GM18951 (cell line): Measurements from ENCODE around the gene TICRR.

Experiments
- POLR2A ChIP-seq: IDR thresholded peaks from 4 replicates; pipeline ENCODE4 v1.6.1; 2011; ENCODE audit warnings: mild to moderate bottlenecking; ENCODE audit not compliant: insufficient read length, insufficient read depth; ENCODE audit errors: extremely low read depth
- in situ Hi-C: fragments of 300-500 bp; cut with MboI; formaldehyde crosslinking; loops from one replicate; pipeline ENCODE4 v1.12.0; 2022; ENCODE audit warnings: low sequenced_read_pairs, mixed read lengths, inconsistent platforms; ENCODE audit not compliant: unreplicated experiment

Gene TICRR

DNA sequence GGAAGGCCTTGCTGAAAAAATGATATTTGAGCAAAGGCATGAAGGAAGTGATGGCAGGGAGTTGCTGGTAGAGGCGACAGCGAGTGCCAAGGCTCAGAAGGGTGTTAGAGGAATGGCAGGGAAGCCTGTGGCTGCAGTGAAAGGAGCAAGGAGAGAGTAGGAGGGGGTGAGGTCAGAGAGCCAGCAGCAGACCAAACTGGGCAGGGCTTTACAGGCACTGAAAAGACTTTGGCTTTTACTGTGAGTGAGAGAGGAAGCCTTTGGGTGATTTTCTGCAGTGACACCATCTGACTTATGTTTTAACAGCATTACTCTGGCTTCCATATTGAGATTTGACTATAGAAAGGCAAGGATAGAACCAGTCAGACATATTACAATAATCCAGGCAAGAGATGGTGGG, 11.4 kb downstream of the TICRR start:
- TF ChIP-seq POLR2A, result no peak
- in situ Hi-C loops, result no loop called here

DNA sequence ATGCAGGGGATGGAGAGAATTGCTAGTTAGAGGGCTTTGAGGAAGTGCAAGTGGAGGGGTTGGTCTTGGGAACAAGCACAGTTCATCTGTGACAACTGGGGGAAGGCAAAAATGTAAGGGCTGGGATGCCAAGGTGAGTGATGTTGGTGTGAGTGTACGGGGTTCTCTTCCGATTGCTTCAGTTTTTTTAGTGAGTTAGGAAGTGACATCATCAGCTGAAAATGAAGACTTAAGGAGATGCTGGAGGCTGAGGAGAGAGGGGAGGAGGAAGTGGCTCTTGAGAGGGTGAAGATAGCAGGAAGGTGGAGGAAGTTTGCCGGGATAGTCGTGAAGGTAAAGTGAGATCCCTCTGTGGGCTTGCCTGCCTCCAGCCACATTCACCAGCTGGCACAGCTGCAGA, 12.7 kb downstream of the TICRR start:
- TF ChIP-seq POLR2A, result no peak
- in situ Hi-C loops, result no loop called here

DNA sequence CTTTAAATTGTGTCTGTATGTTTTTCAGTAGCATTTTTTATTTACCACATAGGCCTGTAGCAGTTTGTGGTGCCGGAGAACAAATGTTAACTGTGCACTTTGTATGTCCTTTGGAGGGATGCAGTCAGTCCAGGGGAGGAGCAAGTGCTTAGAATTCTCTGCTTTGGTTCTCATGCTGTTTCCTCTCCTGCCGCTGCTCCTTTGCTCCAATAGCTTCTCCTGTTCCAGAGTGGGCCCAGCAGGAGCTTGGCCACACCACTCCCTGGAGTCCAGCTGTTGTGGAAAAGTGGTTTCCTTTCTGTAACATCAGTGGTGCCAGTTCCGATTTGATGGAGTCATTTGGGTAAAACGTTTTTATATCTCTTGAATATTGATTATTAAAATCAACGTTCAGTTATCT, 16.6 kb downstream of the TICRR start:
- TF ChIP-seq POLR2A, result no peak
- in situ Hi-C loops, result no loop called here

DNA sequence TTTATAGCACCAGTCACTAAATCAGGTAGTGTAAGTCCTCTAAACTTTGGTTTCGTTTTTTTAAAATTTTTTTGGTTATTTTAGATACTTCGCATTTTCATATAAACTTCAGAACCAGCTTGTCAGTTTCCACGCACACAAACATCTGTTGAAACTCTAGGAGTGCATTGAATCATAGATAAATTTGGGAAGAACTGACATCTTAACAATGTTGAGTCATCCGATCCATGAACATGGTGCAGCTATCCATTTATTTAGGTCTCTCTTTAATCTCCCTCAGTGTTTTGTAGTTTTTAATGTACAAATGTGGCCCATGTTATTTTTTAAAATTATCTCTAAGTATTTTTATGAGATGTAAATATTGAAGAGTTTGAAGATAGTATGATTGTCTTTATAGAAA, 17.7 kb downstream of the TICRR start:
- in situ Hi-C loops, result no loop called here
- TF ChIP-seq POLR2A, result no peak

GRCh38 chr15:89599021-89599420, 23.8 kb downstream of the TICRR start:
- no peak for TF ChIP-seq POLR2A
- in situ Hi-C loops, result no loop called here

- in situ Hi-C loops, result no loop called here
- TF ChIP-seq POLR2A, result no peak
Observed at GRCh38 chr15:89611317-89611716, 36.0 kb downstream of the TICRR start.

- in situ Hi-C loops, result no loop called here
- no peak for TF ChIP-seq POLR2A
Observed at GRCh38 chr15:89613031-89613430, 37.8 kb downstream of the TICRR start.

DNA sequence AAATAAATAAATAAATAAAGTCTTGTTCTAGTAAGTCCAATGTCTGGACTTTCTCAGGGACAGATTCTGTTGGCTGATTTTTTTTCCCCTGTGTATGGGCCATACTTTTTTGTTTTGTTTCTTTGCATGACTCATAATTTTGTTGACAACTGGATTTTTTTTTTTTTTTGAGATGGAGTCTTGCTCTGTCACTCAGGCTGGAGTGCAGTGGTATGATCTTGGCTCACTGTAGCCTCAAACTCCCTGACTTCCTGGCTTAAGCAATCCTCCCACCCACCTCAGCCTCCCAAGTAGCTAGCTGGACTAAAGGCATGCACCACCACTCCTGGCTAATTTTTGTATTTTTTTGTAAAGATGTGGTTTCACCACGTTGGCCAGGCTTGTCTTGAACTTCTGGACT, 38.9 kb downstream of the TICRR start:
- TF ChIP-seq POLR2A, result no peak
- in situ Hi-C loops, result no loop called here

- no peak for TF ChIP-seq POLR2A
- in situ Hi-C loops, result no loop called here
Observed at GRCh38 chr15:89615135-89615534, 39.9 kb downstream of the TICRR start.

- in situ Hi-C loops, result no loop called here
Observed at GRCh38 chr15:89616228-89616627, 41.0 kb downstream of the TICRR start.

GRCh38 chr15:89621547-89621946, 46.3 kb downstream of the TICRR start:
- no peak for TF ChIP-seq POLR2A

More at GRCh38 chr15:89616228-89616627, 41.0 kb downstream of the TICRR start:
- TF ChIP-seq POLR2A, result no peak

DNA sequence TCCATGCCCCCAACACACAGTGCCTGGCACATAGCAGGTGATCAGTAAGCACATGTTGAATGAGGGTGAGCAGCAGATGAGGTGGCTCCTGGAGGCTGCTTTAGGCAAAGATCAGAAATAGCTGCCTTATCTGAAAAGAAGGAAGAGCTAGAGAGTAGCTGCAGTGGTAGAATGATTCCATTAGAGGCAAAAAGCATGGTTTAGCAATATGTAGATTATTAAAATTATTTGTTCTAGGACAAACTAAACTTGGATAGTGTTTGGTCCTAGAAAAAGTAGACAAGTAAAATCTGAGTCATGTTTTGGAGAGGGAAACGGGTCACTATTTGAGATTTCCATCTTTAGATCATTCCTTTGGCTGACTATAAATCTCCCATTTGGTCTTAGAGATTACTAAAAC, 47.9 kb downstream of the TICRR start:
- in situ Hi-C loops, result no loop called here
- TF ChIP-seq POLR2A, result no peak

More at GRCh38 chr15:89621547-89621946, 46.3 kb downstream of the TICRR start:
- in situ Hi-C loops, result no loop called here

DNA sequence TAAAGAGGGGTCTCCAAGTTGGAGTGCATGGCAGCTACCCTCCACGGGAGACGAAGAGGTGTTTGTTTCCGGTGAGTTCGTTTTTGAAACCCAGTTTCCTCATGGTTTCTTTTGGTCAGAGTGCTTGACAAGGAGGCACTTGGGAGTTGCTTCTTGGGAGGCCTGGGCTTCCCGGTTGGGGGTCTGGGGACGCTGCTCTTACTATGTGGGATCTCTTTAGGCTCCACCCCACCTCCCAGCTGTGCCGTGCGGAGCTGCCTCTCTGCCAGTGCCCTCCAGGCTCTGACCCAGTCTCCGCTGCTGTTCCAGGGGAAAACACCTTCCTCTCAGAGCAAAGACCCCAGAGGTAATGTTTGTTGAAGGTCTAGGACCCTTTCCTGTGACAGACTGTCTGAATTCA, 50.4 kb downstream of the TICRR start:
- in situ Hi-C loops, result no loop called here
- TF ChIP-seq POLR2A, result no peak

- TF ChIP-seq POLR2A, result no peak
- in situ Hi-C loops, result no loop called here
Observed at GRCh38 chr15:89627256-89627970, 52.1 kb downstream of the TICRR start.

- no peak for TF ChIP-seq POLR2A
- in situ Hi-C loops, result no loop called here
Observed at GRCh38 chr15:89628301-89628700, 53.0 kb downstream of the TICRR start.
